GM10248 (cell line): ENCODE data around the gene GTF2H4.
"Not testable (repeated sequence)": the region's sequence is repeated elsewhere in the genome, so short reads cannot be mapped to it uniquely, and the experiment has no call there.

Experiments
- CTCF ChIA-PET: fragments of 300-600 bp; sonication (Branson Sonifier 250); formaldehyde crosslinking; extraction: SDS; loops from one replicate; lab custom pipeline; 2021; ENCODE audit warnings: antibody characterized with exemption; lab: Yijun Ruan, JAX
- POLR2A ChIA-PET: fragments of 350-650 bp; sonication (Branson Sonifier 250); formaldehyde crosslinking; extraction: SDS; loops from one replicate; lab custom pipeline; 2020; ENCODE audit warnings: antibody characterized with exemption; lab: Yijun Ruan, JAX
- DNase-seq: peaks from one replicate; pipeline ENCODE4 v3.0.0; 2012; ENCODE audit errors: extremely low spot score
- TF ChIP-seq, protein P1 (sequence below): IDR thresholded peaks from 2 replicates; pipeline ENCODE4 v1.5.1; 2012; ENCODE audit warnings: mild to moderate bottlenecking, low read depth; ENCODE audit errors: extremely low read depth, missing control alignments, control extremely low read depth

The GTF2H4 gene

DNA sequence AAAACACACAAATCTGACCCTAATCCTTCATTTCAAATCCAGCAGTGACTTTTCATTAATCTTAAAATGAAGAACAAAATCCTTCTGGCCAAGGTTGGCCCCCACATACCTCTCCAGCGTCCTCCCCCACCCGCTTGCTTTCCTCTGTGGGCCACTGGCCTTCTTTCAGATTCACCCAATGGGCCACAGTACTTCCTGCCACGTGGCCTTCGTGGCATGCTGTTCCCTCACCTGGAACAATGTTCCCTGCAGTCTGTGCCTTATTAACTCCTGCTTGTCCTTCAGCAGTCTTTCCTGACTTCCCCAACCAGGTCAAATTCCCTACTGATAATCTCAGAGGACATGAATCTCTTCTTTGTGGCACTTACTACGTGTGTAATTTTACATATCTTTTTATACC, 5.3 kb upstream of the GTF2H4 start:
- ChIA-PET CTCF (interaction anchor here (2.2 kb wide), 1 partner anchor 10 kb away, joined by 11 read pairs; the partner anchor contains the start of gene VARS2), POLR2A (interaction anchor here (0.6 kb wide), 1 partner anchor 1231 kb away, joined by 3 read pairs; no protein-coding TSS in a partner anchor)
- no peak for DNase-seq
- TF ChIP-seq, protein P1, sequence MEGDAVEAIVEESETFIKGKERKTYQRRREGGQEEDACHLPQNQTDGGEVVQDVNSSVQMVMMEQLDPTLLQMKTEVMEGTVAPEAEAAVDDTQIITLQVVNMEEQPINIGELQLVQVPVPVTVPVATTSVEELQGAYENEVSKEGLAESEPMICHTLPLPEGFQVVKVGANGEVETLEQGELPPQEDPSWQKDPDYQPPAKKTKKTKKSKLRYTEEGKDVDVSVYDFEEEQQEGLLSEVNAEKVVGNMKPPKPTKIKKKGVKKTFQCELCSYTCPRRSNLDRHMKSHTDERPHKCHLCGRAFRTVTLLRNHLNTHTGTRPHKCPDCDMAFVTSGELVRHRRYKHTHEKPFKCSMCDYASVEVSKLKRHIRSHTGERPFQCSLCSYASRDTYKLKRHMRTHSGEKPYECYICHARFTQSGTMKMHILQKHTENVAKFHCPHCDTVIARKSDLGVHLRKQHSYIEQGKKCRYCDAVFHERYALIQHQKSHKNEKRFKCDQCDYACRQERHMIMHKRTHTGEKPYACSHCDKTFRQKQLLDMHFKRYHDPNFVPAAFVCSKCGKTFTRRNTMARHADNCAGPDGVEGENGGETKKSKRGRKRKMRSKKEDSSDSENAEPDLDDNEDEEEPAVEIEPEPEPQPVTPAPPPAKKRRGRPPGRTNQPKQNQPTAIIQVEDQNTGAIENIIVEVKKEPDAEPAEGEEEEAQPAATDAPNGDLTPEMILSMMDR, result no peak

DNA sequence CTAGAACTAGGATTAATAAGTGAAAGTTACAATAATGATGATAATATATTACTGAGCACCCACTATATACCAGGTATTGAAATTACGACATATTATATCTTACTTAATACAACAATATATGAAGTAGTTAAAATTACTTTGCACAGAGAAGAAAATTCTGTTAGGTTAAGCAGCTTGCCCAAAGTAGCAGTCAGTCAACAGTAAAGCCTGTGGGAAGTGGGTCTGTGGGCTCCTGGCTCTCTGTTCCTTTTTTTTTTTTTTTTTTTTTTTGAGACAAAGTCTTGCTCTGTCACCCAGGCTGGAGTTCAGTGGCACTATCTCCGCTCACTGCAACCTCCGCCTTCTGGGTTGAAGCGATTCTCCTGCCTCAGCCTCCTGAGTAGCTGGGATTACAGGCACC, 4.8 kb upstream of the GTF2H4 start:
- POLR2A ChIA-PET, result interaction anchor here (0.6 to 0.9 kb wide), 2 partner anchors 595 to 1230 kb away, joined by 3 read pairs; partner anchors contain the start of gene MICB
- no peak for DNase-seq
- TF ChIP-seq, protein P1, result no peak
- CTCF ChIA-PET, result interaction anchor here (3.9 kb wide), 1 partner anchor 12 kb away, joined by 26 read pairs; the partner anchor contains the start of gene VARS2

DNA sequence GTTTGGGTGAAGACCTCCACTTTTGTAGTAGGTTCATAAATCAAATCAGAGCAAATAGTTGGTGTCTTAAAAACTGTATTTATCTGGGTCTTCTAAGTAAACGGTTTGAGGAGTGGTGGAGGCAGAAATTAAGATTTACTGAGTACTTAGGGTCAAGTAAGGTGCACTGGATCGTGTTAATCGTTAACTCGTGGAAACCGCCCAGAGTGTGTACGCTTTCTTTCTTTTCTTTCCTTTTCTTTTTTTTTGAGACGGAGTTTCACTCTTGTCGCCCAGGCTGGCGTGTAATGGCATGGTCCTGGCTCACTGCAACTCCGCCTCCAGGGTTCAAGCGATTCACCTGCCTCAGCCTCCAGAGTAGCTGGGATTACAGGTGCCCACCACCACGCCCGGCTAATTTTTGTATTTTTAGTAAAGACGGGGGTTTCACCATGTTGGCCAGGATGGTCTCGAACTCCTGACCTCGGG, 683 bp upstream of the GTF2H4 start:
- DNase-seq, POLR2A ChIA-PET: not testable (repeated sequence)
- CTCF ChIA-PET, result interaction anchor here (0.9 to 2.3 kb wide), 8 partner anchors 11 to 180 kb away, joined by 3 to 12 read pairs (median 3); no protein-coding TSS in a partner anchor

DNA sequence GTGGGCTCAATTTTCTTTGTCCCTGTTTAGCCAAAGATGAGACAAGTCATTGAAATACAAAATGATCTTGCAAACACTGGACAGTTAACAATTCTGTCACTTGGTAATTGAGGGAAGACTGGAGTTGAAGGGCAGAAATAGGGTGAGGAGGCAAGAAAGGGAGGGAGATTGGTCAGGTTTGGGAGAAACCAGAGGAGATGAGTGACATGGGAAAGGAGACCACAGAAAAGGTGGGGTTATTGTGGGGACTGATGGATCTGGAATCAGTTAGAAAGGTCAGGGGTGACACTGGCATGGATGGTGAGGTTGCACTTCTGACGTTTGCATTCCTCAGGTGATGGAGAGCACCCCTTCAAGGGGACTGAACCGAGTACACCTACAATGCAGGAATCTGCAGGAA, 693 bp downstream of the GTF2H4 start:
- ChIA-PET POLR2A (no interaction called here), CTCF (interaction anchor here (0.7 to 1.5 kb wide), 2 partner anchors 12 to 30 kb away, joined by 3 to 5 read pairs; no protein-coding TSS in a partner anchor)
- TF ChIP-seq, protein P1, result no peak
- DNase-seq, result no peak

DNA sequence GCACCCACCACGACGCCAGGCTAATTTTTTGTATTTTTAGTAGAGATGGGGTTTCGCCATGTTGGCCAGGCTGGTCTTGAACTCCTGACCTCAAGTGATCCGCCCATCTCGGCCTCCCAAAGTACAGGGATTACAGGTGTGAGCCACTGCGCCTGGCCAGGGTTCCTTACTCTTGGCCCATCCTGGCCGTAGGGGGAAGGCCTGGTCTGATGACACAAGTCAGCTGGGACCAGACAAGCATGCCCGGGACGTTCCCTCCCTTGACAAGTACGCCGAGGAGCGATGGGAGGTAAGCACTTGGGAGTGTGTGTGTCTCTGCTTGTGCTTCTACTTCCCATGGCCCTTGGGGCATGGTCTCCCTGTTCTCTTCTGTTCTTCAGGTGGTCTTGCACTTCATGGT, 2.5 kb downstream of the GTF2H4 start:
- DNase-seq, POLR2A ChIA-PET: not testable (repeated sequence)
- CTCF ChIA-PET, result interaction anchor here (0.7 to 1.3 kb wide), 2 partner anchors 10 to 286 kb away, joined by 3 read pairs; no protein-coding TSS in a partner anchor

DNA sequence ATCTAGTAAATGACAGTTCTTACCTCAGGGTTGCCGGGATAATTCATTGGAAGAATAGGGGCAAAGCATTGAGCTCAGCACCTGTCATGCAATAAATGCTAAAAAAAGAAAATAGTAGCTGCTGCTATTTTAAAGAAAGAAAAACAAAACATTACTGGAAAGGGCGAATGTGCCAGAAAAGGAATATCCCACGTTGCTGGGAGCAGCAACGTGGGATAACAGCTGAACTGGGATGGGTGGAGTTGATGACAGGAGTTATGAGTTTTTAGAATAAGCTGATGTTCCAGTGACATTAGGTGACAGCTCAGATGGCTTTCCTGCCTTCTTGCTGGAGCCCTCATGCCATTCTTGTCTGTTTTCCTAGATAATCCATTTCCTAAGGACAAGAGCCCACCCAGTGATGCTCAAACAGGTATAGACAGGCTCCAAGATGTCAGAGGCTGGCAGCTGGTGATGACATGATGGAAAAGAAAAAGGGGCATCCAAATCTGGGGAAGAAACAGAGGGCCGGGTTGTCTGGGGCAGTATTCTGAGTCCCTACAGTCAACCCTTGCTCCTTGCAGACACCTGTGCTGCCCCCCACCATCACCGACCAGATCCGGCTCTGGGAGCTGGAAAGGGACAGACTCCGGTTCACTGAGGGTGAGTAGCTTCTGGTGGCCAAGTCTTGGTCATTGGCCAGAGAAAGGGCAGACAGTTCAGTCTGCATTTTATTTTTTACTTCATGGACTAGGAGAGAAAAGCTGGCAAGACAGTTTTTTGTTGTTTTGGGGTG, 4.9 kb downstream of the GTF2H4 start:
- TF ChIP-seq, protein P1, result no peak
- DNase-seq, result no peak
- ChIA-PET CTCF (interaction anchor here (0.9 to 7.6 kb wide), 21 partner anchors 8 to 234 kb away, joined by 3 to 115 read pairs (median 21); partner anchors contain the start of gene DDR1), POLR2A (interaction anchor here (0.6 to 1.3 kb wide), 5 partner anchors 9 to 550 kb away, joined by 3 to 7 read pairs (median 3); no protein-coding TSS in a partner anchor)

DNA sequence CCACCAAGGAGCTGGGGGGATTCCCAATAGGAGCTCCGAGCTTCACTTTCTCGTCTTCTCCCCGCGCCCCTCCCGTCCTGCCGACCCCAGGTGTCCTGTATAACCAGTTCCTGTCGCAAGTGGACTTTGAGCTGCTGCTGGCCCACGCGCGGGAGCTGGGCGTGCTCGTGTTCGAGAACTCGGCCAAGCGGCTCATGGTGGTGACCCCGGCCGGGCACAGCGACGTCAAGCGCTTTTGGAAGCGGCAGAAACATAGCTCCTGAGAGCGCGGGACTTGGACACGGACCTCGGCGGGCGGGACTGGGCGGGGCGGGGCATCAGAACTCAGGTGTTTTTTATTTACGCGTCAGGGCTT, 5.7 kb downstream of the GTF2H4 start:
- POLR2A ChIA-PET, result interaction anchor here (0.6 to 1.3 kb wide), 6 partner anchors 10 to 549 kb away, joined by 3 to 7 read pairs (median 3); no protein-coding TSS in a partner anchor
- CTCF ChIA-PET, result interaction anchor here (0.9 to 7.6 kb wide), 26 partner anchors 9 to 381 kb away, joined by 3 to 115 read pairs (median 10); partner anchors contain the start of genes DDR1 and DHX16

More for the DNA sequence above, 5.7 kb downstream of the GTF2H4 start:
- TF ChIP-seq, protein P1, result no peak
- DNase-seq, result no peak
